Neutrophil (primary cell): ENCODE measurements around the gene FAIM.
"Not testable (repeated sequence)": the region's sequence is repeated elsewhere in the genome, so short reads cannot be mapped to it uniquely, and the experiment has no call there.

ENCODE experiments used
- H3K27ac ChIP-seq: fragments of 200-600 bp; sonication (generic); 2 replicates; pipeline ENCODE4 v1.5.1; 2016; ENCODE audit warnings: mild to moderate bottlenecking, moderate library complexity
- H3K27me3 ChIP-seq: fragments of 200-600 bp; sonication (generic); 2 replicates; pipeline ENCODE4 v1.6.0; 2016; ENCODE audit warnings: mild to moderate bottlenecking
- H3K36me3 ChIP-seq: fragments of 200-600 bp; sonication (generic); 2 replicates; pipeline ENCODE4 v1.5.1; 2017
- H3K4me1 ChIP-seq, 2 experiments: fragments of 200-600 bp in 1 of 2; sonication (generic) in 1 of 2; 1 replicate in 1 of 2; 2 replicates in 1 of 2; pipeline versions ENCODE4 v1.5.1 to v1.6.1; 2013 to 2016; ENCODE audit warnings: low read depth in 1 of 2, low read length in 1 of 2, mild to moderate bottlenecking in 1 of 2, moderate library complexity in 1 of 2; ENCODE audit not compliant: control insufficient read depth in 1 of 2, insufficient read depth in 1 of 2
- H3K4me3 ChIP-seq, 2 experiments: fragments of 200-600 bp in 1 of 2; sonication (generic) in 1 of 2; 1 replicate in 1 of 2; 2 replicates in 1 of 2; pipeline ENCODE4 v1.5.1; 2013 to 2016; ENCODE audit warnings: low read depth in 1 of 2, low read length in 1 of 2, mild to moderate bottlenecking in 1 of 2, moderate library complexity in 1 of 2
- H3K9me3 ChIP-seq: fragments of 200-600 bp; sonication (generic); 2 replicates; pipeline ENCODE4 v1.5.1; 2016
- CTCF ChIP-seq: fragments of 200-600 bp; sonication (generic); IDR thresholded peaks from 2 replicates; pipeline ENCODE4 v1.5.1; 2016; ENCODE audit warnings: antibody characterized with exemption

FAIM gene

GRCh38 chr3:138598534-138598933 is 10.0 kb upstream of the FAIM start:
- Histone ChIP-seq H3K4me1 (peaks cover 6 to 13% of the 10 kb centered on the region in 2 experiments), H3K9me3 (no peaks in the 10 kb centered on the region), H3K27ac (no peak overlapping the region), H3K27me3 (peaks cover 20% of the 10 kb centered on the region), H3K36me3 (no peaks in the 10 kb centered on the region), H3K4me3 (no peak overlapping the region)
- no peak for TF ChIP-seq CTCF

GRCh38 chr3:138600100-138600745 is 8.3 kb upstream of the FAIM start:
- TF ChIP-seq CTCF: no peak
- Histone ChIP-seq H3K9me3 (no peaks in the 10 kb centered on the region), H3K27ac (no peak overlapping the region), H3K36me3 (no peaks in the 10 kb centered on the region), H3K4me1 (no peaks in the 10 kb centered on the region), H3K27me3 (peaks cover 12% of the 10 kb centered on the region), H3K4me3 (no peak overlapping the region)

GRCh38 chr3:138601661-138602060 is 6.9 kb upstream of the FAIM start:
- not testable (repeated sequence) for H3K27me3 ChIP-seq

GRCh38 chr3:138604106-138604595 is 4.4 kb upstream of the FAIM start:
- not testable (repeated sequence) for H3K36me3 ChIP-seq, H3K27ac ChIP-seq, H3K4me3 ChIP-seq, H3K4me1 ChIP-seq, H3K9me3 ChIP-seq
- H3K27me3 ChIP-seq: peaks cover 23% of the 10 kb centered on the region

More at GRCh38 chr3:138601661-138602060, 6.9 kb upstream of the FAIM start:
- H3K4me3 ChIP-seq, H3K9me3 ChIP-seq, H3K36me3 ChIP-seq, H3K4me1 ChIP-seq, H3K27ac ChIP-seq: not testable (repeated sequence)

DNA sequence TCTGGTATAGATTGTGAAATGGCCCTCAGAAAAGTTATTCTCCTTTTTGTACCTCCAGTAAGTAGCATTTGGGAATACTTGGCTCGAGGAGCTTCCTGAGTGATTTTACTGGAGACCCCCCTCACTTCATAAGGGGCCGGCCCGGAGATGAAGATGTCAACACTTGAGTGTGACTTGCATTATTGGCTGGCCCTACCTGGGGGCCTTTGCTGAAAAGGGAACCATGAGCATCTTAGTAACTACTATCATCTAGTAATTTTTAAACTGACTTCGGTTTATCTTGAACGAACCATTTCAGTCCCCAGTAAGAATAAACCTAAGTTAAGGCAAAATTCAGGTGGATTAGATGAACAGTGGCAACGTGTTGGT is 1.3 kb downstream of the FAIM start:
- H3K27me3 ChIP-seq: peaks cover 34% of the 10 kb centered on the region
- no peaks in the 10 kb centered on the region for H3K9me3 ChIP-seq
- no peak for TF ChIP-seq CTCF
- H3K4me1 ChIP-seq: peaks cover 8 to 12% of the 10 kb centered on the region in 2 experiments
- no peaks in the 10 kb centered on the region for H3K36me3 ChIP-seq
- H3K27ac ChIP-seq: no peak overlapping the region
- H3K4me3 ChIP-seq: peak overlapping the region in 1 of 2 experiments; percentile 67

DNA sequence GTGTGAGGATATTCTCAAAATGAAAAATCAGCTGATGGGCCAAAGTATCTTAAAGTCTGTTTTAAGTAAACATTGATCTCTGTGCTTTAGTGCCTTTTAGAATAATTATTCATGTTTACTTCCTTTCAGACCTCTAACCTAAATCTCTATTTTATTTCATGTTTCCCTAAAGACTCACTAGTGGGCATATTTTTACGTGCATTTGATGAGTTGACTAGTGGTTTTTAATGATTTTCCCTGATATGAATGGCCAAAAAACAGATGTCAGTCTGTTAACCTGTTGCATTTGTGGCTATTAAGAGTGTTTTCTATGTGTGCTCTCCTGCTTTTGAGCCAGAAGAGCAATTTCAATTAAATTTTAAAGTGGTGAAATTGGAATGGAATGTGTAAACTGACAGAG is 6.9 kb downstream of the FAIM start:
- H3K4me1 ChIP-seq: no peaks in the 10 kb centered on the region
- H3K36me3 ChIP-seq: no peaks in the 10 kb centered on the region
- no peaks in the 10 kb centered on the region for H3K9me3 ChIP-seq
- H3K4me3 ChIP-seq: no peak overlapping the region
- H3K27me3 ChIP-seq: peaks cover 6% of the 10 kb centered on the region
- H3K27ac ChIP-seq: no peak overlapping the region
- TF ChIP-seq CTCF: no peak
